CD14-positive monocyte (primary cell): Measurements from ENCODE around the gene TFIP11. TPM values are rescaled to one million over a fixed set of nuclear protein-coding genes. Genes with fewer than 3 reads are reported as not detected.

Experiments
- DNase-seq, 3 donors: peaks; one replicate each; pipeline ENCODE4 v3.0.0-alpha.2; 2011 to 2022
- H2AFZ ChIP-seq: 2 replicates; pipeline ENCODE4 v1.6.0; 2012; ENCODE audit warnings: mild to moderate bottlenecking, low read depth, low read length, inconsistent platforms; ENCODE audit not compliant: insufficient read depth, poor library complexity, severe bottlenecking
- H3K27ac ChIP-seq, 2 donors: 1 replicate in 1 of 2; 2 replicates in 1 of 2; pipeline ENCODE4 v1.5.1; 2012 to 2013; ENCODE audit warnings: low read length in 2 of 2, control low read depth in 1 of 2, inconsistent platforms in 1 of 2, low read depth in 1 of 2, mild to moderate bottlenecking in 1 of 2
- H3K27me3 ChIP-seq, 2 donors: one replicate each; pipeline versions ENCODE4 v1.6.0 to v1.6.1; 2011 to 2013; ENCODE audit warnings: low read length in 2 of 2; ENCODE audit not compliant: control insufficient read depth in 2 of 2, insufficient read depth in 2 of 2
- H3K36me3 ChIP-seq, 2 donors: replicated peaks in 1 of 2; 1 replicate in 1 of 2; 2 replicates in 1 of 2; pipeline versions ENCODE4 v1.5.1 to v1.6.1; 2012 to 2013; ENCODE audit warnings: low read length in 2 of 2, control low read depth in 1 of 2, inconsistent platforms in 1 of 2, mild to moderate bottlenecking in 1 of 2; ENCODE audit not compliant: insufficient read depth in 2 of 2, control insufficient read depth in 1 of 2
- H3K4me1 ChIP-seq, 2 donors: 1 replicate in 1 of 2; 2 replicates in 1 of 2; pipeline versions ENCODE4 v1.5.1 to v1.6.1; 2012 to 2013; ENCODE audit warnings: low read length in 2 of 2, control low read depth in 1 of 2, inconsistent platforms in 1 of 2, mild to moderate bottlenecking in 1 of 2, moderate library complexity in 1 of 2; ENCODE audit not compliant: insufficient read depth in 2 of 2, control insufficient read depth in 1 of 2
- H3K4me2 ChIP-seq: replicated peaks from 2 replicates; pipeline ENCODE3; 2012; ENCODE audit warnings: low read length, moderate library complexity, mild to moderate bottlenecking; ENCODE audit not compliant: poor library complexity, severe bottlenecking; ENCODE audit errors: extremely low read depth
- H3K4me3 ChIP-seq, 3 experiments: fragments of 200-600 bp in 1 of 3; sonication (generic) in 1 of 3; replicated peaks in 1 of 3; 1 replicate in 2 of 3; 2 replicates in 1 of 3; pipeline ENCODE4 v1.5.1; 2011 to 2013; ENCODE audit warnings: low read length in 3 of 3, mild to moderate bottlenecking in 3 of 3, control low read depth in 2 of 3, low read depth in 2 of 3, inconsistent platforms in 1 of 3, moderate library complexity in 1 of 3
- H3K79me2 ChIP-seq: 2 replicates; pipeline ENCODE4 v1.6.0; 2012; ENCODE audit warnings: mild to moderate bottlenecking, control low read depth, inconsistent platforms, low read length, moderate library complexity; ENCODE audit not compliant: insufficient read depth
- H3K9ac ChIP-seq: 2 replicates; pipeline ENCODE4 v1.6.0; 2017; ENCODE audit warnings: low read length, mild to moderate bottlenecking; ENCODE audit not compliant: insufficient read depth, poor library complexity, severe bottlenecking
- H3K9me3 ChIP-seq, 2 donors: replicated peaks in 1 of 2; 1 replicate in 1 of 2; 2 replicates in 1 of 2; pipeline versions ENCODE4 v1.5.1 to v1.6.1; 2012 to 2013; ENCODE audit warnings: low read length in 2 of 2, control low read depth in 1 of 2; ENCODE audit not compliant: control insufficient read depth in 1 of 2, insufficient read depth in 1 of 2
- H4K20me1 ChIP-seq: 2 replicates; pipeline ENCODE4 v1.6.0; 2012; ENCODE audit warnings: mild to moderate bottlenecking, low read length, control low read depth, moderate library complexity; ENCODE audit not compliant: insufficient read depth
- H3K27ac Mint-ChIP-seq, 7 donors: one replicate each; pipeline ENCODE4 v1.8.0; 2020; ENCODE audit warnings: mild to moderate bottlenecking in 7 of 7, mixed read lengths in 7 of 7, moderate library complexity in 6 of 7, inconsistent platforms in 2 of 7
- H3K27me3 Mint-ChIP-seq, 3 donors: one replicate each; pipeline ENCODE4 v1.8.0; 2021 to 2022; ENCODE audit warnings: low read depth in 3 of 3, mild to moderate bottlenecking in 3 of 3, mixed read lengths in 3 of 3, moderate library complexity in 3 of 3, inconsistent platforms in 1 of 3
- H3K36me3 Mint-ChIP-seq, 2 donors: one replicate each; pipeline ENCODE4 v1.8.0; 2020; ENCODE audit warnings: mixed read lengths in 2 of 2, inconsistent platforms in 1 of 2, mild to moderate bottlenecking in 1 of 2
- H3K4me1 Mint-ChIP-seq: one replicate; pipeline ENCODE4 v1.8.0; 2020; ENCODE audit warnings: mild to moderate bottlenecking, mixed read lengths
- H3K4me3 Mint-ChIP-seq, 2 donors: one replicate each; pipeline ENCODE4 v1.8.0; 2020; ENCODE audit warnings: mild to moderate bottlenecking in 2 of 2, mixed read lengths in 2 of 2, moderate library complexity in 1 of 2
- H3K9me3 Mint-ChIP-seq, 7 donors: one replicate each; pipeline ENCODE4 v1.8.0; 2020 to 2022; ENCODE audit warnings: mixed read lengths in 7 of 7, mild to moderate bottlenecking in 6 of 7, moderate library complexity in 6 of 7, inconsistent platforms in 2 of 7
- WGBS: methylation state at CpG from one replicate; pipeline ENCODE4 v1.1.5; 2013; ENCODE audit warnings: missing lambda C conversion rate; ENCODE audit not compliant: insufficient coverage; 5-methylcytosine and 5-hydroxymethylcytosine counted together
- intact Hi-C, 2 donors: fragments of 100-400 bp; cut with micrococcal nuclease; formaldehyde crosslinking; loops; one replicate each; pipeline versions ENCODE4 v1.15.0 to v1.15.1; 2023
- polyA plus RNA-seq, 3 donors: library from polyadenylated mRNA; depleted of rRNA in 1 of 3; unstranded in 2 of 3; stranded (reverse) in 1 of 3; fragments of 300-500 nt in 2 of 3; fragments of >200 nt in 1 of 3; fragmentation: Illumina TruSeq in 2 of 3; gene quantifications; 1 replicate in 2 of 3; 2 replicates in 1 of 3; pipeline ENCODE4 v1.2.3, GENCODE V29; 2012 to 2021
- TF ChIP-seq, protein P1 (sequence below): fragments of 200-600 bp; IDR thresholded peaks from one replicate; pipeline ENCODE4 v1.8.0; 2022; ENCODE audit warnings: antibody characterized with exemption, mild to moderate bottlenecking

TFIP11 gene
- polyA plus RNA-seq, 3 donors: 10.1 to 25.5 (median 19.8) TPM

DNA sequence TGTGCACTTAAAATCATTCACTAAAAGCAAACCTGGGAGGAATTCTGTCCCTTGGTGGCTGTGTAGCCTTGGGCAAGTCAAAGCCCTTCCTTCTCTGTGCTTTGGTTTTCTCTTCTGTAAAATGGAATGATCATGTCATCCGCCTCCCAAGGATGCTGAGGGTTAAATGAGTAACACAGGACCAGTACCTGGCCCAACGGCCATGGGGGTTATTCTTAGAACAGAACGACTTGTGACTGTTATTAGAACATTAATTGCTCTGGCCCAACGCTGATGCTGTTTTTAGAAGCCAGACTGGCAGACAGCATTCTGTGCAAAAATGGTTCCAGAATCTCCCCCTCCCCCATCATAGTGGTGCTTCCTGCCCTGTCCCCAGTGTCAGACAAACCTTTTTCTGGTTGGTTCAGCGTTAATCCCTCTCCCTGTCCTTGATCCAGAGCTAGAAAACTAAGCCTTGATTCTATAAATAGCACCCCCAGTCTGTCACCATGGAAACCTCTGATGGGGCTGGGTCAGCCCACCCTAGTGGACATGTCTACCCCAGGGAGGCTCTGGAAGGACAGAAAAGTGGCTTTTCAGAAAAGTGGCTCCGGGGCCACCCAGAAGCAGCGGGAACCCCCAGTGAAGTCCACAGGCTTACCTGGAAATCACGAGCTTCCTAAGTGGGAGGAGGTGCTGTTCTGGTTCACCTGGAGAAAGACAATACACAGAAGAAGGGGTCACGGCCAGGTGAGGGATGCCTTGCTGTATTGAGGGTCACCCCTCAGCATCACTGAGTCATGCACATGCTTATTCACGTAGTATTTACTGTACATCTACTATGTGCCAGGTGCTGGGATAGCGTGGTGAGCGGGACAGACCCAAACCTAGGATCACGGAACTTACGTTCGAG lies 15.5 kb upstream of the TFIP11 start:
- Mint-ChIP-seq H3K9me3 (peaks cover 0 to 2% (median 0%) of the 10 kb centered on the region in 7 donors), H3K27ac (peak overlapping the region in 4 of 7 donors; percentile 53 to 95 (median 83)), H3K27me3 (peaks cover 0 to 2% (median 2%) of the 10 kb centered on the region in 3 donors), H3K36me3 (peaks cover 77 to 93% of the 10 kb centered on the region in 2 donors), H3K4me3 (no peak overlapping the region), H3K4me1 (peaks cover 17% of the 10 kb centered on the region)
- Histone ChIP-seq H3K9me3 (no peaks in the 10 kb centered on the region), H3K9ac (no peak overlapping the region), H3K27ac (no peak overlapping the region), H3K4me1 (peaks cover 11 to 12% of the 10 kb centered on the region in 2 donors), H3K4me2 (no peak overlapping the region), H3K36me3 (peaks cover 69 to 92% of the 10 kb centered on the region in 2 donors), H3K79me2 (no peaks in the 10 kb centered on the region), H2AFZ (no peak overlapping the region), H3K27me3 (no peaks in the 10 kb centered on the region), H4K20me1 (no peaks in the 10 kb centered on the region), H3K4me3 (no peak overlapping the region)
- WGBS: 91% methylated on average over 11 of the region's 15 CpGs
- TF ChIP-seq, protein P1, sequence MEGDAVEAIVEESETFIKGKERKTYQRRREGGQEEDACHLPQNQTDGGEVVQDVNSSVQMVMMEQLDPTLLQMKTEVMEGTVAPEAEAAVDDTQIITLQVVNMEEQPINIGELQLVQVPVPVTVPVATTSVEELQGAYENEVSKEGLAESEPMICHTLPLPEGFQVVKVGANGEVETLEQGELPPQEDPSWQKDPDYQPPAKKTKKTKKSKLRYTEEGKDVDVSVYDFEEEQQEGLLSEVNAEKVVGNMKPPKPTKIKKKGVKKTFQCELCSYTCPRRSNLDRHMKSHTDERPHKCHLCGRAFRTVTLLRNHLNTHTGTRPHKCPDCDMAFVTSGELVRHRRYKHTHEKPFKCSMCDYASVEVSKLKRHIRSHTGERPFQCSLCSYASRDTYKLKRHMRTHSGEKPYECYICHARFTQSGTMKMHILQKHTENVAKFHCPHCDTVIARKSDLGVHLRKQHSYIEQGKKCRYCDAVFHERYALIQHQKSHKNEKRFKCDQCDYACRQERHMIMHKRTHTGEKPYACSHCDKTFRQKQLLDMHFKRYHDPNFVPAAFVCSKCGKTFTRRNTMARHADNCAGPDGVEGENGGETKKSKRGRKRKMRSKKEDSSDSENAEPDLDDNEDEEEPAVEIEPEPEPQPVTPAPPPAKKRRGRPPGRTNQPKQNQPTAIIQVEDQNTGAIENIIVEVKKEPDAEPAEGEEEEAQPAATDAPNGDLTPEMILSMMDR: no peak
- DNase-seq: no peak
- intact Hi-C loops: no loop called here

DNA sequence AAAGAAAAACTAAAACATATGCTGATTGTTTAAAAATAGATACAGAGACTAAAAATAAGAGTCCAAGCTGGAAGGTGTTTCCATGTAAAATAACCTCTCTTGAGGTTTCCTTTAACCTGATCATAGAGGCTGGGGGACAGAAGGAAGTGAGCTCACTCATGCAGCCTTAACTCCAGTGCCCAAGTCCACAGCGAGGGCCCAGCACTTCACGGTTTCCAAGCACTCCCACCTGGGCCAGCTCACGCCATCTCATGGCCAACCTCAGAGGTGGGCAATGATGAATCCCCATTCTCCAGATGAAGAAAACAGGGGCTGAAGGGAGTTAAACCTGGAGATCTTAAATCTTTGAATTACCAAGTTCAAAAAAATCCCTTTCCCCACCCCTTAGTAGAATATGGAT lies 14.9 kb upstream of the TFIP11 start:
- WGBS: 83% methylated on average over 1 of the region's 3 CpGs
- H3K4me1 Mint-ChIP-seq: peaks cover 17% of the 10 kb centered on the region
- Histone ChIP-seq H3K4me3 (no peak overlapping the region), H2AFZ (no peak overlapping the region), H3K27me3 (no peaks in the 10 kb centered on the region), H4K20me1 (no peaks in the 10 kb centered on the region), H3K36me3 (peaks cover 63 to 92% of the 10 kb centered on the region in 2 donors), H3K4me1 (peaks cover 11 to 12% of the 10 kb centered on the region in 2 donors), H3K27ac (peak overlapping the region in 1 of 2 donors; percentile 11), H3K9me3 (no peaks in the 10 kb centered on the region), H3K9ac (no peak overlapping the region), H3K4me2 (no peak overlapping the region), H3K79me2 (no peaks in the 10 kb centered on the region)
- H3K27me3 Mint-ChIP-seq: peaks cover 0 to 2% (median under 1%) of the 10 kb centered on the region in 3 donors
- no peak for DNase-seq
- H3K4me3 Mint-ChIP-seq: no peak overlapping the region
- intact Hi-C loops: no loop called here
- peaks cover 0 to 2% (median 0%) of the 10 kb centered on the region in 7 donors for H3K9me3 Mint-ChIP-seq
- peaks cover 76 to 90% of the 10 kb centered on the region in 2 donors for H3K36me3 Mint-ChIP-seq
- TF ChIP-seq, protein P1: no peak
- H3K27ac Mint-ChIP-seq: peak overlapping the region in 4 of 7 donors; percentile 30 to 63 (median 56)
